ENCODE measurements around the gene VKORC1.

VKORC1 gene

GRCh38 chr16:31063843-31064611 lies 30.6 kb downstream of the VKORC1 start:
- H3K9ac ChIP-seq (ENCODE audit: low read depth in 1 of 2, low read length in 2 of 2), result no peak overlapping the region

GRCh38 chr16:31063495-31063842 lies 31.1 kb downstream of the VKORC1 start:
- no peaks in the 10 kb centered on the region for H3K27me3 ChIP-seq (ENCODE audit: control insufficient read depth in 2 of 2, insufficient read depth in 2 of 2, low read length in 2 of 2)
- H3K9me3 ChIP-seq (ENCODE audit: control insufficient read depth in 2 of 2, low read length in 2 of 2), result no peaks in the 10 kb centered on the region
- H3K27ac ChIP-seq (ENCODE audit: low read depth in 2 of 2, low read length in 2 of 2), result no peak overlapping the region
- peaks cover 13 to 20% of the 10 kb centered on the region in 2 donors for H3K36me3 ChIP-seq (ENCODE audit: control insufficient read depth in 2 of 2, insufficient read depth in 2 of 2, low read length in 2 of 2)
- peaks cover 2 to 4% of the 10 kb centered on the region in 2 donors for H3K4me1 ChIP-seq (ENCODE audit: control insufficient read depth in 2 of 2, insufficient read depth in 2 of 2, low read length in 2 of 2)
- H3K4me3 ChIP-seq (ENCODE audit: low read length in 2 of 2), result no peak overlapping the region
- H3K9ac ChIP-seq (ENCODE audit: low read depth in 1 of 2, low read length in 2 of 2), result no peak overlapping the region

More at GRCh38 chr16:31063843-31064611, 30.6 kb downstream of the VKORC1 start:
- Histone ChIP-seq H3K27ac (ENCODE audit: low read depth in 2 of 2, low read length in 2 of 2) (peak overlapping the region in 1 of 2 donors; percentile 38), H3K9me3 (ENCODE audit: control insufficient read depth in 2 of 2, low read length in 2 of 2) (no peaks in the 10 kb centered on the region), H3K4me1 (ENCODE audit: control insufficient read depth in 2 of 2, insufficient read depth in 2 of 2, low read length in 2 of 2) (peaks cover 2 to 4% of the 10 kb centered on the region in 2 donors), H3K4me3 (ENCODE audit: low read length in 2 of 2) (no peak overlapping the region), H3K36me3 (ENCODE audit: control insufficient read depth in 2 of 2, insufficient read depth in 2 of 2, low read length in 2 of 2) (peaks cover 13 to 20% of the 10 kb centered on the region in 2 donors), H3K27me3 (ENCODE audit: control insufficient read depth in 2 of 2, insufficient read depth in 2 of 2, low read length in 2 of 2) (no peaks in the 10 kb centered on the region)

DNA sequence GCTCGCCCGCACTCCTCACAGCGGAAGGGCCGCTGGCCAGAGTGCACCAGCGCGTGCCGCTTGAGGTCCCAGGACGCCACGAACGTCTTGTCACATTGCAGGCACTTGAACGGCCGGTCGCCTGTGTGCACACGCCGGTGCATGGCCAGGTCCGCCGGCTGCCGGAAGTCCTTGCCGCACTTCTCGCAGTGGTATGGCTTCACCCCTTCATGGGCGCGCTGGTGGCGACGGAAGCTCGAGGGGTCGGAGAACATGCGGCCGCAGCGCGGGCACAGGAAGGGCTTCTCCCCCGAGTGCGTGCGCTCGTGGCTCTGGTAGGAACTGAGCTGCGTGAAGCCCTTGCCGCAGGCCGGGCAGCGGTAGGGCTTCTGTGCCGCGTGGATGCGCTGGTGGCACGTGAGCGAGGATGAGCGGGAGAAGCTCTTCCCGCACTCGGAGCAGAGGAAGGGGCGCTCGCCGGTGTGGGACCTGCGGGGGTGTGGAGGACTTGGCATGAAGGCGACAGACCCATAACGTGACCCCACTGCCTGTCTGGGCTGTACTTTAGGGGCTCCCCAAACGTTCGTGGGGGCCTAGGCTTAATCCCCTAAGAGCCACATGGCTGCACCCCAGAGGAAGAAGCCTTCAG lies 32.7 kb downstream of the VKORC1 start:
- H3K9me3 ChIP-seq (ENCODE audit: control insufficient read depth in 2 of 2, low read length in 2 of 2), result no peaks in the 10 kb centered on the region
- H3K4me1 ChIP-seq (ENCODE audit: control insufficient read depth in 2 of 2, insufficient read depth in 2 of 2, low read length in 2 of 2), result peaks cover 2 to 4% of the 10 kb centered on the region in 2 donors
- H3K36me3 ChIP-seq (ENCODE audit: control insufficient read depth in 2 of 2, insufficient read depth in 2 of 2, low read length in 2 of 2), result peaks cover 13 to 20% of the 10 kb centered on the region in 2 donors
- no peak overlapping the region for H3K27ac ChIP-seq (ENCODE audit: low read depth in 2 of 2, low read length in 2 of 2)
- H3K4me3 ChIP-seq (ENCODE audit: low read length in 2 of 2), result no peak overlapping the region
- no peaks in the 10 kb centered on the region for H3K27me3 ChIP-seq (ENCODE audit: control insufficient read depth in 2 of 2, insufficient read depth in 2 of 2, low read length in 2 of 2)
- no peak overlapping the region for H3K9ac ChIP-seq (ENCODE audit: low read depth in 1 of 2, low read length in 2 of 2)

DNA sequence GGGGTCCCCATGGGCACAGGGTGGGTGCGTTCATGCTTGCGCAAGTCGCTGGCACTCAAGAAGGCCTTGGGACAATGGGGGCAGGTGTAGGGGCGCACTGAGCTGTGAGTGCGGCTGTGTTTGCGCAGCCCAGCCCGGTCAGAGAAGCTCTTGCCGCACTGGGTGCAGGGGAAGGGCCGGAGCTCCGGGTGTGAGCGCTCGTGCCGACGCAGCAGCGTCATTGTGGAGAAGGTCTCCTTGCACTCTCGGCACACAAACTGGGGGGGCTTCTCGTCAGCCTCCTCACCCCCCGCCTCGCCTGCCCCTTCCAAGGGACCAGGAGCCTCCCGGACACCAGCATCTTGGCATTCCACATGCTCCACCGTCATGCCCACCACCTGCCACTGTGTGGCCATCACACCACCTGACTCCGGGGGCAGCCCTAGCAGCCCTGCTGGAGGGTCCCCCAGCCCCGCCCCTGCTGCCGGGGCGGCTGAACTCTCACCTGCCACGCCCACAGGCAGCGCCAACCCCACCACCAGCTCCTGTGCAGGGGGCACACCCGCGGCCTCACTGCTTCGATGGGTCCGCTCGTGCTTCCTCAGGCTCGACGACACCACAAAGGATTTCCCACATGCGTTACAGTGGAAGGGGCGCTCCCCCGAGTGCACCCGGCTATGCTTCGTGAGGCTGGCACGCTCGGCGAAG lies 33.3 kb downstream of the VKORC1 start:
- no peak overlapping the region for H3K9ac ChIP-seq (ENCODE audit: low read depth in 1 of 2, low read length in 2 of 2)
- H3K36me3 ChIP-seq (ENCODE audit: control insufficient read depth in 2 of 2, insufficient read depth in 2 of 2, low read length in 2 of 2), result peaks cover 13 to 20% of the 10 kb centered on the region in 2 donors
- H3K27me3 ChIP-seq (ENCODE audit: control insufficient read depth in 2 of 2, insufficient read depth in 2 of 2, low read length in 2 of 2), result no peaks in the 10 kb centered on the region
- H3K4me1 ChIP-seq (ENCODE audit: control insufficient read depth in 2 of 2, insufficient read depth in 2 of 2, low read length in 2 of 2), result peaks cover 2 to 4% of the 10 kb centered on the region in 2 donors
- H3K9me3 ChIP-seq (ENCODE audit: control insufficient read depth in 2 of 2, low read length in 2 of 2), result no peaks in the 10 kb centered on the region
- H3K4me3 ChIP-seq (ENCODE audit: low read length in 2 of 2), result no peak overlapping the region
- H3K27ac ChIP-seq (ENCODE audit: low read depth in 2 of 2, low read length in 2 of 2), result no peak overlapping the region

- no peak overlapping the region for H3K27ac ChIP-seq (ENCODE audit: low read depth in 2 of 2, low read length in 2 of 2)
- no peaks in the 10 kb centered on the region for H3K9me3 ChIP-seq (ENCODE audit: control insufficient read depth in 2 of 2, low read length in 2 of 2)
- H3K9ac ChIP-seq (ENCODE audit: low read depth in 1 of 2, low read length in 2 of 2), result no peak overlapping the region
- H3K4me3 ChIP-seq (ENCODE audit: low read length in 2 of 2), result no peak overlapping the region
- no peaks in the 10 kb centered on the region for H3K4me1 ChIP-seq (ENCODE audit: control insufficient read depth in 2 of 2, insufficient read depth in 2 of 2, low read length in 2 of 2)
- peaks cover 0 to 1% of the 10 kb centered on the region in 2 donors for H3K36me3 ChIP-seq (ENCODE audit: control insufficient read depth in 2 of 2, insufficient read depth in 2 of 2, low read length in 2 of 2)
- H3K27me3 ChIP-seq (ENCODE audit: control insufficient read depth in 2 of 2, insufficient read depth in 2 of 2, low read length in 2 of 2), result no peaks in the 10 kb centered on the region
These were observed 39.0 kb downstream of the VKORC1 start for GRCh38 chr16:31055613-31056012.

DNA sequence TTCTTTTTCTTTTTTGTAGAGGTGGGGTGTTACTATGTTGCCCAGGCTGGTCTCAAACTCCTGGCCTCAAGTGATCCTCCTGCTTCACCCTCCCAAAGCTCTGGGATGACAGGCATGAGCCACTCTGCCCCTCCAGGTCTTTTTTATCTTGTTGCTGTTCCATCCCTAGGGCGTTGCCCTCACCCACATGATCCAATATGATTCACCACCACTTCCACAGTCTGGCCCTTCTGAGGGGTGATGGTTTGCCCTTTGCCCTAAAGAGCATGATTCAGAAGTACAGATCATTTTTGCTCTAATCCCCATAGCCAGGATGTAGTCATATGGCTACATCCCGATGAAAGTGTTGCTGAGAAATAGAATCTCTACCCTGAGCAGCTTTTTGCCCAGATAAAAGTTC lies 42.5 kb downstream of the VKORC1 start:
- Histone ChIP-seq H3K27ac (ENCODE audit: low read depth in 2 of 2, low read length in 2 of 2) (no peak overlapping the region), H3K4me1 (ENCODE audit: control insufficient read depth in 2 of 2, insufficient read depth in 2 of 2, low read length in 2 of 2) (no peaks in the 10 kb centered on the region)

DNA sequence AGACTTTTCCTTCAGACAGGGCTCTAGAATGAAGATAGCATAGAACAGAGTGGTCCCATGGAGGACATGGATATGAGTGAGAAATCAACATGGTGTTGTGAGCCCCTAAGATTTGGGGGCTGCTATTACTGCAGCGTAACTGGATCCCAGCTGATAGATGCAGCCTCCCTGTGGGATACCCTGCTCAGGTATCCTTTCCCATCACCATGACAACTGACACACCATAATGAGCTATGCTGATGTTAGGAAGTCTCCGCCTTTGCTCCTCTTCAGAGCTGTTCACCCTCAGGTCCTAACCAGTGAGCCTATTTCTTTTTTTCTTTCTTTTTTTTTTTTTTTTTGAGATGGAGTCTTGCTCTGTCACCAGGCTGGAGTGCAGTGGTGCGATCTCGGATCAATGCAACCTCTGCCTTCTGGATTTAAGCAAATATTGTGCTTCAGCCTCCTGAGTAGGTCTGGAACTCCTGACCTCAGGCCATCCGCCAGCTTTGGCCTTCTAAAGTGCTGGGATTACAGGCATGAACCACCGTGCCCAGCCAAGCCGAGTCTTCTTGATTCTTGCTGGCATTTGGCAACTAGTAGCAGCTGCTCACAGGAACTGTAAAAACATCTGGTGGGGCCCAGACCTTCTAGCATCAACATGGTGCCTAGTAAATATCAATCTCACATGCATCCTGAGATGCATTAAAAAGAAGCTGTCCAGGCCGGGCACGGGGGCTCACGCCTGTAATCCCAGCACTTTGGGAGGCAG lies 44.1 kb downstream of the VKORC1 start:
- Histone ChIP-seq H3K36me3 (ENCODE audit: control insufficient read depth in 2 of 2, insufficient read depth in 2 of 2, low read length in 2 of 2) (no peaks in the 10 kb centered on the region), H3K27ac (ENCODE audit: low read depth in 2 of 2, low read length in 2 of 2) (no peak overlapping the region), H3K9me3 (ENCODE audit: control insufficient read depth in 2 of 2, low read length in 2 of 2) (no peaks in the 10 kb centered on the region), H3K27me3 (ENCODE audit: control insufficient read depth in 2 of 2, insufficient read depth in 2 of 2, low read length in 2 of 2) (no peaks in the 10 kb centered on the region), H3K9ac (ENCODE audit: low read depth in 1 of 2, low read length in 2 of 2) (no peak overlapping the region), H3K4me3 (ENCODE audit: low read length in 2 of 2) (no peak overlapping the region), H3K4me1 (ENCODE audit: control insufficient read depth in 2 of 2, insufficient read depth in 2 of 2, low read length in 2 of 2) (no peaks in the 10 kb centered on the region)

More for the DNA sequence above, 42.5 kb downstream of the VKORC1 start:
- no peaks in the 10 kb centered on the region for H3K27me3 ChIP-seq (ENCODE audit: control insufficient read depth in 2 of 2, insufficient read depth in 2 of 2, low read length in 2 of 2)
- H3K4me3 ChIP-seq (ENCODE audit: low read length in 2 of 2), result no peak overlapping the region
- no peaks in the 10 kb centered on the region for H3K9me3 ChIP-seq (ENCODE audit: control insufficient read depth in 2 of 2, low read length in 2 of 2)
- H3K9ac ChIP-seq (ENCODE audit: low read depth in 1 of 2, low read length in 2 of 2), result no peak overlapping the region
- H3K36me3 ChIP-seq (ENCODE audit: control insufficient read depth in 2 of 2, insufficient read depth in 2 of 2, low read length in 2 of 2), result no peaks in the 10 kb centered on the region

DNA sequence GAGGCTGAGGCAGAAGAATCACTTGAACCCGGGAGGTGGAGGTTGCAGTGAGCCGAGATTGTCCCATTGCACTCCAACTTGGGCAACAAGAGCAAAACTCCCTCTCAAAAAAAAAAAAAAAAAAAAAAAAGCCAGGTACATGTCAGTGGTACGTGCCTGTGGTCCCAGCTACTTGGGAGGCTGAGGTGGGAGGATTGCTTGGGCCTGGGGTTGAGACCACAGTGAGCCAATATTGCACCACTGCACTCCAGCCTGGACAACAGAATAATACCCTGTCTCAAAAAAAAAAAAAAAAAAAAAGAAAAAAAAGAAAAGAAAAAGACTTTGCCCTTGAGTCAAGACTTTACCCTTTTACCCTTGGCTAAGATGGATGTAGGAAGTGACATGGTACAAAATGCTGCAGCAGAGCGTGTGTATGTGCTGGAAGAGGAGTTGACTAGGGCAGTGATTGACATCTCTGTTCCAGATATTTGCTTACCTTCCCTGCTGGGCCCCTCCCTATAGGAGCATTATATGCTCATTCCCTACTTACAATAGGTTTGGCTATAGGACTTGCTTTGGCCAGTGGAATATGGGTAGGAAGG lies 50.6 kb downstream of the VKORC1 start:
- no peak overlapping the region for H3K27ac ChIP-seq (ENCODE audit: low read depth in 2 of 2, low read length in 2 of 2)
- H3K9me3 ChIP-seq (ENCODE audit: control insufficient read depth in 2 of 2, low read length in 2 of 2), result no peaks in the 10 kb centered on the region

DNA sequence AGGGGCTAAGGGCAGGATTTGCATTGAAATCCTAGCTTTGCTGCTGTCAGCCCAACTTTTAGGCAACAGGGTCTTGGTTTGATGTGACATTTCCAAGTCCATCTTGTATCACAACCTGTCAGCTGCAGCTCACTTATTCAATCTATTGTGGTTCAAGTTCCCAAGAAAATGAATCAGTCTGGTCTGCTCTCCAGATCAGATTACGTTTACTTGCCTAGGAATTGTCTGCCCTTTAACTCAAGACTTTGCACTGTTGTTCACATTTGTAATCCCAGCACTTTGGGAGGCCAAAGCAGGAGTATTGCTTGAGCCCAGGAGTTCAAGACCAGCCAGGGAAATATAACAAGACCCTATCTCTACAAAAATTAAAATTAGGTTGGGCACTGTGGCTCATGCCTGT lies 51.2 kb downstream of the VKORC1 start:
- no peak overlapping the region for H3K9ac ChIP-seq (ENCODE audit: low read depth in 1 of 2, low read length in 2 of 2)
- no peak overlapping the region for H3K4me3 ChIP-seq (ENCODE audit: low read length in 2 of 2)
- no peaks in the 10 kb centered on the region for H3K9me3 ChIP-seq (ENCODE audit: control insufficient read depth in 2 of 2, low read length in 2 of 2)
- peaks cover 20 to 21% of the 10 kb centered on the region in 2 donors for H3K36me3 ChIP-seq (ENCODE audit: control insufficient read depth in 2 of 2, insufficient read depth in 2 of 2, low read length in 2 of 2)
- H3K27ac ChIP-seq (ENCODE audit: low read depth in 2 of 2, low read length in 2 of 2), result no peak overlapping the region
- H3K27me3 ChIP-seq (ENCODE audit: control insufficient read depth in 2 of 2, insufficient read depth in 2 of 2, low read length in 2 of 2), result no peaks in the 10 kb centered on the region
- no peaks in the 10 kb centered on the region for H3K4me1 ChIP-seq (ENCODE audit: control insufficient read depth in 2 of 2, insufficient read depth in 2 of 2, low read length in 2 of 2)

More for the DNA sequence above, 50.6 kb downstream of the VKORC1 start:
- H3K4me1 ChIP-seq (ENCODE audit: control insufficient read depth in 2 of 2, insufficient read depth in 2 of 2, low read length in 2 of 2), result no peaks in the 10 kb centered on the region
- no peak overlapping the region for H3K4me3 ChIP-seq (ENCODE audit: low read length in 2 of 2)
- no peak overlapping the region for H3K9ac ChIP-seq (ENCODE audit: low read depth in 1 of 2, low read length in 2 of 2)
- no peaks in the 10 kb centered on the region for H3K27me3 ChIP-seq (ENCODE audit: control insufficient read depth in 2 of 2, insufficient read depth in 2 of 2, low read length in 2 of 2)
- peaks cover 14 to 15% of the 10 kb centered on the region in 2 donors for H3K36me3 ChIP-seq (ENCODE audit: control insufficient read depth in 2 of 2, insufficient read depth in 2 of 2, low read length in 2 of 2)

Measured in mucosa of rectum (tissue), 2 donors.